Measurements from ENCODE around the gene THTPA.
"Not testable (repeated sequence)": the region's sequence is repeated elsewhere in the genome, so short reads cannot be mapped to it uniquely, and the experiment has no call there.

The THTPA gene

GRCh38 chr14:23533652-23534435 is 22.2 kb upstream of the THTPA start:
- DNase-seq, result no peak

- no peak for DNase-seq
Observed at GRCh38 chr14:23535943-23536342, 20.1 kb upstream of the THTPA start.

- no peak for DNase-seq
Observed at GRCh38 chr14:23536494-23536893, 19.6 kb upstream of the THTPA start.

- DNase-seq, result not testable (repeated sequence)
Observed at GRCh38 chr14:23536906-23537305, 19.2 kb upstream of the THTPA start.

- peak in 5 of 51 donors; percentile 17 to 35 (median 18) for DNase-seq
Observed at GRCh38 chr14:23537351-23538049, 18.6 kb upstream of the THTPA start.

- peak in 1 of 51 donors; percentile 40 for DNase-seq
Observed at GRCh38 chr14:23538050-23538718, 17.9 kb upstream of the THTPA start.

- peak in 26 of 51 donors; percentile 16 to 66 (median 38) for DNase-seq
Observed at GRCh38 chr14:23538785-23539184, 17.3 kb upstream of the THTPA start.

GRCh38 chr14:23539248-23540140 is 16.6 kb upstream of the THTPA start:
- peak in 28 of 51 donors; percentile 16 to 73 (median 34) for DNase-seq

GRCh38 chr14:23540141-23540469 is 16.0 kb upstream of the THTPA start:
- DNase-seq, result no peak

- no peak for DNase-seq
Observed at GRCh38 chr14:23542261-23542660, 13.8 kb upstream of the THTPA start.

GRCh38 chr14:23543403-23543802 is 12.7 kb upstream of the THTPA start:
- no peak for DNase-seq

GRCh38 chr14:23544511-23545447 is 11.3 kb upstream of the THTPA start:
- peak in 30 of 51 donors; percentile 7 to 65 (median 40) for DNase-seq

- DNase-seq, result no peak
Observed at GRCh38 chr14:23545740-23546365, 10.2 kb upstream of the THTPA start.

- no peak for DNase-seq
Observed at GRCh38 chr14:23546450-23547035, 9.5 kb upstream of the THTPA start.

- no peak for DNase-seq
Observed at GRCh38 chr14:23547924-23548323, 8.1 kb upstream of the THTPA start.

- DNase-seq, result peak in 4 of 51 donors; percentile 8 to 59 (median 16)
Observed at GRCh38 chr14:23548351-23549318, 7.4 kb upstream of the THTPA start.

GRCh38 chr14:23550131-23550811 is 5.8 kb upstream of the THTPA start:
- DNase-seq, result peak in 2 of 51 donors; percentile 47 to 63

Measured in hypothalamus (tissue), 51 donors.